Caco-2 (cell line): ENCODE measurements around the gene MESP1. TPM values are rescaled to one million over a fixed set of nuclear protein-coding genes. Genes with fewer than 3 reads are reported as not detected.

ENCODE experiments used
- BruUV-seq: library from RNA; stranded (reverse); fragments of 400-500 nt; replicated peaks from 2 replicates; lab custom pipeline; 2021; lab: Mats Ljungman, UMichigan
- CTCF ChIA-PET: fragments of 300-600 bp; sonication (Branson Sonifier 250); formaldehyde crosslinking; loops from one replicate; lab custom pipeline; 2022; ENCODE audit warnings: antibody characterized with exemption; lab: Charles Lee
- POLR2A ChIA-PET: fragments of 300-600 bp; sonication (Branson Sonifier 250); formaldehyde crosslinking; loops from one replicate; lab custom pipeline; 2022; ENCODE audit warnings: antibody characterized with exemption; lab: Charles Lee
- DNase-seq, 2 experiments: peaks; one replicate each; pipeline versions ENCODE4 v3.0.0 to v3.0.0-alpha.2; 2020 to 2022
- H3K27me3 ChIP-seq: replicated peaks from 2 replicates; pipeline ENCODE4 v1.6.0; 2011; ENCODE audit warnings: low read length; ENCODE audit not compliant: control insufficient read depth, insufficient read depth
- H3K36me3 ChIP-seq: 2 replicates; pipeline ENCODE4 v1.5.1; 2011; ENCODE audit warnings: low read length; ENCODE audit not compliant: control insufficient read depth, insufficient read depth
- H3K4me1 ChIP-seq: fragments of 250-450 bp; sonication (Bioruptor Pico); 2 replicates; pipeline ENCODE4 v1.5.1; 2020; ENCODE audit warnings: mild to moderate bottlenecking
- H3K4me3 ChIP-seq: 2 replicates; pipeline ENCODE4 v1.5.1; 2011; ENCODE audit warnings: low read depth, mild to moderate bottlenecking, control low read depth, low read length
- H3K9me3 ChIP-seq: fragments of 250-450 bp; sonication (Bioruptor Pico); 2 replicates; pipeline ENCODE4 v1.5.1; 2020; ENCODE audit warnings: mild to moderate bottlenecking, moderate library complexity
- H3K27ac Mint-ChIP-seq: one replicate; pipeline ENCODE4 v1.8.0; 2022; ENCODE audit warnings: mixed read lengths; ENCODE audit not compliant: unreplicated experiment
- H3K27me3 Mint-ChIP-seq: one replicate; pipeline ENCODE4 v1.8.0; 2022; ENCODE audit warnings: mixed read lengths; ENCODE audit not compliant: insufficient read depth, unreplicated experiment
- H3K36me3 Mint-ChIP-seq: one replicate; pipeline ENCODE4 v1.8.0; 2022; ENCODE audit warnings: mild to moderate bottlenecking, mixed read lengths; ENCODE audit not compliant: insufficient read depth, unreplicated experiment
- H3K4me1 Mint-ChIP-seq: one replicate; pipeline ENCODE4 v1.8.0; 2022; ENCODE audit warnings: low read depth, mixed read lengths; ENCODE audit not compliant: unreplicated experiment
- H3K4me3 Mint-ChIP-seq: one replicate; pipeline ENCODE4 v1.8.0; 2022; ENCODE audit warnings: mild to moderate bottlenecking, moderate library complexity, mixed read lengths; ENCODE audit not compliant: unreplicated experiment
- H3K9me3 Mint-ChIP-seq: one replicate; pipeline ENCODE4 v1.8.0; 2022; ENCODE audit warnings: mixed read lengths; ENCODE audit not compliant: unreplicated experiment
- CTCF ChIP-seq, 2 experiments: fragments of 200-600 bp in 1 of 2; IDR thresholded peaks; 1 replicate in 1 of 2; 2 replicates in 1 of 2; pipeline versions ENCODE4 v1.5.1 to v1.8.0; 2011 to 2022; ENCODE audit warnings: antibody characterized with exemption in 1 of 2, control low read depth in 1 of 2, inconsistent platforms in 1 of 2, low read depth in 1 of 2, low read length in 1 of 2, mild to moderate bottlenecking in 1 of 2, moderate library complexity in 1 of 2; ENCODE audit not compliant: insufficient read depth in 1 of 2, severe bottlenecking in 1 of 2, unreplicated experiment in 1 of 2
- intact Hi-C: fragments of 100-400 bp; cut with micrococcal nuclease; formaldehyde crosslinking; loops from one replicate; pipeline ENCODE4 v1.10.0; 2022; ENCODE audit not compliant: unreplicated experiment
- total RNA-seq: library from RNA; stranded (reverse); gene quantifications from 2 replicates; pipeline ENCODE4 v1.2.3, GENCODE V29; 2022

Gene MESP1
- total RNA-seq, 1 experiment from 2014 or later: 1.00 TPM

DNA sequence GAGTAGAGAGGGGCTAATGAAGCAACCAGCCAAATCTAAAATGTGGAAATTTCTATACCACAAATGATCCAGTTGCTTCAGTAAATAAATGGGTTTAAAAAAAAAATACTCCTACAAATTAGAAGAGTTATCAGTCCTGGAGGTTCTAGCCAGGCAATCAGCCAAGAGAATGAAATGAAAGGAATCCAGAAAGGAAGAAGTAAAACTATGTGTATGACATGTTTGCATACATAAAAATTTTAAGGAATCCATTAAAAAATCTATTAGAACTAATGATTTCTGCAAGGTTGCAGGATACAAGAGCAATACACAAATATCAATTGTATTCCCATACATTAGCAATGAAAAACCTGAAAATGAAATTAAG, 34.7 kb upstream of the MESP1 start:
- peak overlapping the region; percentile 68 for H3K27ac Mint-ChIP-seq
- Histone ChIP-seq H3K4me3 (no peak overlapping the region), H3K4me1 (peaks cover 55% of the 10 kb centered on the region), H3K27me3 (no peaks in the 10 kb centered on the region), H3K36me3 (no peaks in the 10 kb centered on the region; the same call in 1 of the 2 replicates), H3K9me3 (peaks cover 10% of the 10 kb centered on the region; the same call in 1 of the 2 replicates)
- H3K4me3 Mint-ChIP-seq: peak overlapping the region; percentile 51
- H3K4me1 Mint-ChIP-seq: peaks cover 19% of the 10 kb centered on the region
- H3K36me3 Mint-ChIP-seq: peaks cover 7% of the 10 kb centered on the region
- ChIA-PET POLR2A (no interaction called here), CTCF (interaction anchor here (1.0 kb wide), 2 partner anchors 25 to 89 kb away, joined by 3 to 5 read pairs; no protein-coding TSS in a partner anchor)
- no peak for DNase-seq
- peaks cover 9% of the 10 kb centered on the region for H3K9me3 Mint-ChIP-seq
- BruUV-seq: no TSS peak
- no peaks in the 10 kb centered on the region for H3K27me3 Mint-ChIP-seq
- intact Hi-C loops: no loop called here
- TF ChIP-seq CTCF (IDR thresholded peaks at IDR 0.05; ENCODE audit: insufficient read depth in 1 of 2, low read depth in 1 of 2, low read length in 1 of 2, severe bottlenecking in 1 of 2, unreplicated experiment in 1 of 2): no peak

GRCh38 chr15:89785064-89785773, 34.2 kb upstream of the MESP1 start:
- TF ChIP-seq CTCF (IDR thresholded peaks at IDR 0.05; ENCODE audit: insufficient read depth in 1 of 2, low read depth in 1 of 2, low read length in 1 of 2, severe bottlenecking in 1 of 2, unreplicated experiment in 1 of 2): no peak
- Mint-ChIP-seq H3K27me3 (no peaks in the 10 kb centered on the region), H3K36me3 (peaks cover 7% of the 10 kb centered on the region), H3K9me3 (peaks cover 9% of the 10 kb centered on the region), H3K27ac (peak overlapping the region; percentile 68), H3K4me1 (peaks cover 24% of the 10 kb centered on the region), H3K4me3 (peak overlapping the region; percentile 51)
- Histone ChIP-seq H3K4me3 (no peak overlapping the region), H3K36me3 (no peaks in the 10 kb centered on the region; the same call in 1 of the 2 replicates), H3K4me1 (peaks cover 61% of the 10 kb centered on the region), H3K9me3 (peaks cover 10% of the 10 kb centered on the region; the same call in 1 of the 2 replicates), H3K27me3 (no peaks in the 10 kb centered on the region)
- intact Hi-C loops: no loop called here
- CTCF ChIA-PET: interaction anchor here (1.0 kb wide), 2 partner anchors 24 to 90 kb away, joined by 3 to 5 read pairs; no protein-coding TSS in a partner anchor
- POLR2A ChIA-PET: no interaction called here
- peak; percentile 79 to 92 for DNase-seq
- BruUV-seq: no TSS peak

DNA sequence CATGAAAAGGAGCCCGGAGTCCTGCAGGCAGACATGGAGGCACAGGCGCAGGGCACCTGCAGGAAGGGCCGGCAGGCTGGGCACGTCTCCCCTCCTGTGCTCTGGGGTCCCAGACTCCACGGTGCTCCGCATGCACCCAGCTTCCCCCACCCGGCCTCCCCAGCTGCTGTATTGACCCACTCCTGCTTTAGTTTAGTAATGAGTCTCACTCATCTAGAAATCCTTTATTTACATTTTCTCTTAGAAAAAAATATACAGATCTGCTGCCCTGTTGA, 33.6 kb upstream of the MESP1 start:
- intact Hi-C loops: no loop called here
- peaks cover 27% of the 10 kb centered on the region for H3K4me1 Mint-ChIP-seq
- Histone ChIP-seq H3K4me1 (peaks cover 63% of the 10 kb centered on the region), H3K36me3 (no peaks in the 10 kb centered on the region; the same call in 1 of the 2 replicates), H3K4me3 (no peak overlapping the region), H3K9me3 (peaks cover 10% of the 10 kb centered on the region; the same call in 1 of the 2 replicates), H3K27me3 (no peaks in the 10 kb centered on the region)
- peaks cover 7% of the 10 kb centered on the region for H3K36me3 Mint-ChIP-seq
- H3K4me3 Mint-ChIP-seq: no peak overlapping the region
- no peak for DNase-seq
- H3K27ac Mint-ChIP-seq: peak overlapping the region; percentile 68
- H3K9me3 Mint-ChIP-seq: peaks cover 9% of the 10 kb centered on the region
- ChIA-PET CTCF (no interaction called here), POLR2A (no interaction called here)
- no peaks in the 10 kb centered on the region for H3K27me3 Mint-ChIP-seq
- no TSS peak for BruUV-seq
- TF ChIP-seq CTCF (IDR thresholded peaks at IDR 0.05; ENCODE audit: insufficient read depth in 1 of 2, low read depth in 1 of 2, low read length in 1 of 2, severe bottlenecking in 1 of 2, unreplicated experiment in 1 of 2): no peak
